ENCODE results near the gene UQCC5.
A peak's percentile ranks its signal among the peaks of the same experiment; 100 is the strongest.
"Not testable (repeated sequence)": the region's sequence is repeated elsewhere in the genome, so short reads cannot be mapped to it uniquely, and the experiment has no call there.

The UQCC5 gene

DNA sequence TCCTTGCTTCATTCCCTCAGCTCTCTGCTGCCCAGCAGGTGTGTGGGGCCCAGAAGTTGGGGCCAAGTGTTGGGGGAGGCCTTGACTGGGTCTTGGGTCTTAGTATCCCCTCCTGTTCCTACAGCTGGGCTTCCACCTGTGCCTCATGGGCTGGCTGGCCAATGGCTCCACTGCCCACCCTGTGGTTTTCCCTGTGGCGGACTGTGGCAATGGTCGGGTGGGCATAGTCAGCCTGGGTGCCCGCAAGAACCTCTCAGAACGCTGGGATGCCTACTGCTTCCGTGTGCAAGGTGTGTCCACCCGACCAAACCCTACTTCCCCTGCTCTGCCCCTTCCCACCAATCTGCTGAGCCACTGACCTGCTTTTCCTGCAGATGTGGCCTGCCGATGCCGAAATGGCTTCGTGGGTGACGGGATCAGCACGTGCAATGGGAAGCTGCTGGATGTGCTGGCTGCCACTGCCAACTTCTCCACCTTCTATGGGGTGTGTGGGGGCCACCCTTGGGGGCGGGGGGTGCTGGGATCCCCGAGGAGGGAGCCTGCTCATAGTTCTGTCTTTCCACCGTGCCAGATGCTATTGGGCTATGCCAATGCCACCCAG lies 13.7 kb upstream of the UQCC5 start:
- no peak for DNase-seq (ENCODE audit: low read depth)

DNA sequence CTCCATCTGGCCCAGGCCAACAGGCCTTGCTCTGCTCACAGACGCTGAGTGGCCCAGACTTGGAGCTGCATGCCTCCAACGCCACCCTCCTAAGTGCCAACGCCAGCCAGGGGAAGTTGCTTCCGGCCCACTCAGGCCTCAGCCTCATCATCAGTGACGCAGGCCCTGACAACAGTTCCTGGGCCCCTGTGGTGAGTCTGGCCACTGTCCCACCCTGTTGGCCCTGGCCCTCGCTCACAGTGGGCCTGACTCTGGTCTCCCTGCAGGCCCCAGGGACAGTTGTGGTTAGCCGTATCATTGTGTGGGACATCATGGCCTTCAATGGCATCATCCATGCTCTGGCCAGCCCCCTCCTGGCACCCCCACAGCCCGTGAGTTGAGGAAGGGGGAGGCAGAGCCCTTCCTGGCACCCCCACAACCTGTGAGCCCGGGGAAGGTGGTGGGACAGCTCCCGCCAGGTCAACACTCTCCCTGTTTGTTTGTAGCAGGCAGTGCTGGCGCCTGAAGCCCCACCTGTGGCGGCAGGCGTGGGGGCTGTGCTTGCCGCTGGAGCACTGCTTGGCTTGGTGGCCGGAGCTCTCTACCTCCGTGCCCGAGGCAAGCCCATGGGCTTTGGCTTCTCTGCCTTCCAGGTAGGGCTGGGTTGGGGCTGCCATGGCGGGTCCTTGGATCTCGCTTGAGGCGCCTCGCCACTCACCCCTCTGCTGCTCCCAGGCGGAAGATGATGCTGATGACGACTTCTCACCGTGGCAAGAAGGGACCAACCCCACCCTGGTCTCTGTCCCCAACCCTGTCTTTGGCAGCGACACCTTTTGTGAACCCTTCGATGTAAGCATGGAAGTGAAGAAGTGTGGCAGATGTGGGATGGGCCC lies 12.8 kb upstream of the UQCC5 start:
- DNase-seq (ENCODE audit: low read depth) = no peak

- no peak for DNase-seq (ENCODE audit: low read depth)
These were observed 12.1 kb upstream of the UQCC5 start for GRCh38 chr3:52524258-52524751.

GRCh38 chr3:52524752-52525679 lies 11.4 kb upstream of the UQCC5 start:
- no peak for DNase-seq (ENCODE audit: low read depth)

GRCh38 chr3:52525680-52526561 lies 10.5 kb upstream of the UQCC5 start:
- DNase-seq (ENCODE audit: low read depth) = no peak

GRCh38 chr3:52526671-52527038 lies 9.8 kb upstream of the UQCC5 start:
- not testable (repeated sequence) for DNase-seq (ENCODE audit: low read depth)

DNA sequence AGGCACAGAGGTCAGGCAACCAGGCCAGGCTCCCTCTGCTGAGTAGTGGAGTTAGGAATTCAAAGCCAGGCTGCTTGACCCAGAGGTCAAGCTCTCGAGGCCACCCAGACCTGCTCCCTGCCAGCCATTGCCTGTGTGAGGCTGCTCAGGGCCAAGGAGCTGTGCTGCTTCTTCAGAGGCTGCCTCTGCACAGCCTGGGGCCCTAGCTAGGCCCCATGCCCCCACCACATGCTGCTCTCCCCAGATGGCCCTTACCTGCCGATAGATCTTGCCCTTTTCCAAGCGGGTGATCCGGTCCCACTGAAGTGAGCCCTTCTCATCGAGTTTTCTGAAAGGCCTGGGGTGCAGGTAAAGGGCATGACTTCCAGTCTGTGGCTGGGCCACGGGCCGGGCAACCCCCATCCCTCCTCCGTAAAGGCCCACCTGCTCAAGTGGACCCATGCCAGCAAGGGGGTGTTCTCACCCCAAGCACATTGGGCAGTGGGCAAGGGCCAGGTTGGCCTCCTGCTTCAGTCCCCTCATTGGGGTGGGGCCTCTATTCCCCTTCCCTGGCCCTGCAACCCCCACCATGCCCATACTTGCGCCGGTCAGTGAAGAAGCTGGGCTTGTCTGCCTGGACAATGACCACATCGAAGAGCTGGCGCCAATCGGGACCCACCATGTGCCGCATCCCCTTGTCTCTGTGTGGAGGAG lies 9.2 kb upstream of the UQCC5 start:
- DNase-seq (ENCODE audit: low read depth) = no peak

GRCh38 chr3:52527732-52528585 lies 8.4 kb upstream of the UQCC5 start:
- DNase-seq (ENCODE audit: low read depth) = no peak

DNA sequence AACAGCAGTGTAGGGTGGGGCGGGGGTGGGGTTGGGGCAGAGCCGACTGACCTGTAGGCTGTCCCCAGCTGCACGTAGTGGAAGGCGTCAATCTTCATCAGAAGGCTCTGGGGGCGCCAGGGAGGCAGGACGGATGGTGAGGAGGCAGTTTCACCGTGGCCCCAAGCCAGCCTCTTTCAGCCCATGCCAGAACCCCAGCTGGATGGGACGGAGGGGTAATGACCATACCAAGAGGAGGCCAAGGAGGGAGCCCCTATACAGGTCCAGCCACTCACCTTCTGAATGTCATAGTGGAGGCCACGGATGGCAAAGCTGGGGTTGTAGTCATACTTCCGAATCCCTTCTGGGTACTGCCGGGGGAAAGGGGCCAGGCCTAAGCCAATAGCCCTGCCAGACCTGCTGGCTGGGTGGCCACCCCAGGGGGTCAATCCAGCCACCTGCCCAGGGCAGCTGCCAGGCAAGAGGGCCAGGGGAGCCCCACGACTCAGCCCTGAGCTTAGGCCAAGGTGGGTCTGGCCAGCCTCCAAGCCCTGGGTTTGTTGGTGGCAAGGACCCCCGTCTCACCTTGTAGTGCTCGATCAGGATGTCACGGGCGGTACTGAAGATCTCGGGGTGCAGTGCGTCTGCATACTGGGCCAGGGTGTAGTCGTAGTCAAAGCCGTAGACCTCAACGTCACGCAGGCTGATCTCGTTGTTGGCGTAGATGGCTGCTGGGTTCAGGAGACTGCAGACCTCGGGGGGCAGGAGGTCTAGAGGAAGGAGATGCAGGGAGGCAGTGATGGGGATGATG lies 7.6 kb upstream of the UQCC5 start:
- no peak for DNase-seq (ENCODE audit: low read depth)

DNA sequence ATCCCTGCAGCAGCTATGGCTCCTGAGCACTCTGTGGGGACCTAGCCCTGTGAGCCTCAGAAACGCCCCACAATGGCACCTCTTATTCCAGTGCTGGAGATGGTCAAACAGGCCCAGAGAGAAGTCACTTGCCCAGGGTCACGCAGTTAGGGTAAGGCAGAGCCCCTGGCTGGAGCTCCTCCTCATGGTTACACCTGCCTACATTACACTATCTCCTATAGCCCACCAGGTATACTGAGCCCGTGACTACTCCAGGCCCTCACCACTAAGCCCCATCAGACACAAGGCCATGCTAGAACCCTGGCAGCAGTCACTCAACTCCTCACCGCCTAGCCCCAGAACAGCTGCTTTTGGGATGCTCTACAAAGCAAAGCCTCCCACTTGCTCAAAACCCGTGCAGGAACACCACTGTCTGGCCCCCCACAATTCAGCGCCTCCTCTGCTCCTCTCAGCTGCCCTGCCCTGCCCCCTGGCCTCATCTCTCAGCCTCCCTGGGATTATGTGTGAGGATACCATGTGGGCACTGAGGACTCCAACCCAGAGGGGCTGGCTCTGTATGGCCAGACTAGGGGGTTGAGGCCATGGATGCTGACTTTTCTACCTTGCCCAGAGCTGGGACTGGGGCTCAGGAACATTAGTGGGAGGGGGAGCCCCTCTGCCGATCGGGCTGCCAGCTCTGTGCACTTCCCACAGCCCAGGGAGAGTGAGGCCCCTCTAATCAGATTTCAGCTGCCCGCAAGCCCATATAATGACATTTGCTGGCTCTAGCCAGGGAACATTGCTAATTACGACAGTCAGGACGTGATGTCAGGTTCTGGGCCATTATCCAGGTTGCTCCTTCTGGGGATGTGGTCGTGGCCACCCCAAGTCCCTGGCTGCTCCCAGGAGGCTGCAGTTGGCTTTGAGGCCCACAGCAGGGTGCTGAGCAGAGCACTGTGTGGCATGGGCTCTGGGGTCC lies 6.8 kb upstream of the UQCC5 start:
- DNase-seq (ENCODE audit: low read depth) = no peak

- no peak for DNase-seq (ENCODE audit: low read depth)
These were observed 5.2 kb upstream of the UQCC5 start for GRCh38 chr3:52530918-52531826.

- DNase-seq (ENCODE audit: low read depth) = no peak
These were observed 4.4 kb upstream of the UQCC5 start for GRCh38 chr3:52531860-52532516.

GRCh38 chr3:52532517-52532837 lies 3.9 kb upstream of the UQCC5 start:
- no peak for DNase-seq (ENCODE audit: low read depth)

DNA sequence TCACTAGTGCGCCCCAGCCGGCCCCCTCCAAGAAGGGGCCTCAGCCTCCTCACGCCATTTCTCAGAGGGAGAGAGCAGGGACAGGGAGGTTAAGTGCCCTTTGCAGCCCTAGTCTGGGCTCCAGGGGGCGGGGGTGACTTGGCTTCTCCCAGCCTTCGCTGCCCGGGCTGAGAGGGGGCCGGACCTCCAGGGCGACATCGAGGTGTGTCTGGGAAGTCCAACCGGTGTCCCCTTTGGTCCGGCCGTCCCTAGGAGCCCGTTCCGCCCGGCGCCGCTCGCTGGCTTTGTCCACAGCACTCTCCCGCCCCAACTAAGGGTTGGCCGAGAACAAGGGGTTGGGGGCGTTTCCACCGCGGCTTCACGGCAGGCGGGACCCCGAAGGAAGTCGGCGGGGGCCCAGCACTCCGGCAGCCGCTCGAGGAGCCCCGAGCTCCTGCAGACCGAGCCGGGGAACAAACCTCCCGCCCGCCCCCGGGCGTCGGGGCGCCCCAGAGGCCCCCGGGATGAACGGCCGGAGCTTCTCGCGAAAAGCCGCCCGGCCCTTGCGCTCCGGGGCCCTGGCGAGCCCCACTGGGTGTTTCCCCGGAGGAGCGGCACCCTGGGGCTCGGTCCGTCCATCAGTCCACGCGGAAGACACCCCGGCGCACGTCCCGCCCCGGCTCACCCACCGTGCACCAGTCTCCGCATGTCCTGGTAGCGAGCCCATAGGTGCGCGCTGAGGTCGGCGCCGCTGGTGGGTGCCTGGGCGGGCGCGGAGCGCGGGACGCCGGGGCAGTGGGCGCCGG lies 3.4 kb upstream of the UQCC5 start:
- no peak for DNase-seq (ENCODE audit: low read depth)

DNA sequence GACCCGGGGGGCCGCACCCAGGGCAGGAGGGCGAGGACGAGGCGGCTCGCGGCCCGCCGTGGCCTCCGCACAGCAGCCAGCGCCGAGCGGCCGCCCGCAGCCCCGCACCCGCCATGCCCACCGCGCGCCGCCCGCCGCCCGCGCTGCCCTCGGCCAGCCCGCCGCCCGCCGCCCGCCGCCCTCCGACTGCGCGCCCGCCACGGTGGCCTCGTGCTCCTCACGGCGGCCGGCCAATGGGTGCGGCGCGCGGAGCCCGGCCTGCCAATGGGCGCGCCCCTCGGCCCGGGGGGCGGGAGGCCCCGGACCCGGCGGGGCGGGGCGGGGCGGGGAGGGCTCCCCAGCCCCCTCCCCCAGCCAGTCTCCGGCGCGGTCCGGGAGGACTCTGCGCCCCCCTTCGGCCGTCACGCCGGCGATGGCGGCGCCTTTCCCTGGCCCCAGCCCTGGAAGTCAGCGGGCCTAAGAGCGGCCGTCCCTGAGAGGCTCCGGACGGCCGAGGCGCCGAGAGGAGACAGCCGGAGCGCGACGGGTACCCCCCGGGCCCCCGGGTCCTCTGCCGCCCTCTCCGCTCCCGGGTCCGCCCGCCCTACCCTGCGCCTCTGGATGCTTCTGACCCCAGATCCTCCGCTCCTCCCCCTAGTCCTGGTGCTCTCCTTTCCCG lies 2.7 kb upstream of the UQCC5 start, which contains the start of gene NT5DC2:
TSS of gene NT5DC2 (minus strand) at position 235 of the 658 bp plus-strand sequence. CDS start at position 115, 120 bp downstream.
- DNase-seq (ENCODE audit: low read depth) = peak; percentile 44
